ENCODE results near the gene WWOX. TPM values are rescaled to one million over a fixed set of nuclear protein-coding genes. Genes with fewer than 3 reads are reported as not detected.

Gene WWOX
- total RNA-seq, 2 donors from 2014 or later = 30.0 to 35.4 TPM

DNA sequence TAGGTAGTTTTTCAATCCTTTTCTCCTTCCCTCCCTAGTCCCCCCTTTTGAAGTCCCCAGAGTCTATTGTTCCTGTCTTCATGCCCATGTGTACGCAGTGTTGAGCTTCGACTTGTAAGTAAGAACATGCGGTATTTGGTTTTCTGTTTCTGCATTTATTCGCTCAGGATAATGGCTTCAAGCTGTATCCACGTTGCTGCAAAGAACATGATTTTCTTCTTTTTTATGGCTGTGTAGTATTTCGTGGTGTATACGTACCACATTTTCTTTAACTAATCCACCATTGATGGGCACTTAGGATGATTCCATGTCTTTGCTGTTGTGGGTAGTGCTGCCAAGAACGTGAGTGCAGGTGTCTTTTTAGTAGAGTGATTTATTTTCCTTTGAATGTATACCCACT lies 651.2 kb downstream of the WWOX start:
- Histone ChIP-seq H3K27ac (ENCODE audit: low read depth, low read length) (no peak overlapping the region), H3K4me3 (ENCODE audit: low read length) (no peak overlapping the region), H3K9ac (ENCODE audit: extremely low read depth, low read length, poor library complexity, severe bottlenecking) (no peak overlapping the region), H3K9me3 (ENCODE audit: control insufficient read depth, low read length) (peaks cover 10% of the 10 kb centered on the region), H3K4me1 (ENCODE audit: control insufficient read depth, insufficient read depth, low read length) (no peaks in the 10 kb centered on the region), H3K36me3 (ENCODE audit: control insufficient read depth, insufficient read depth, low read length) (no peaks in the 10 kb centered on the region), H3K27me3 (ENCODE audit: control insufficient read depth, insufficient read depth, low read length, poor library complexity, severe bottlenecking) (no peaks in the 10 kb centered on the region)
- DNase-seq = no peak
- Mint-ChIP-seq H3K27me3 (ENCODE audit: insufficient read depth) (peaks cover 2% of the 10 kb centered on the region), H3K9me3 (peaks cover 5% of the 10 kb centered on the region), H3K4me1 (no peaks in the 10 kb centered on the region), H3K27ac (no peak overlapping the region), H3K36me3 (ENCODE audit: low read depth) (no peaks in the 10 kb centered on the region), H3K4me3 (no peak overlapping the region)
- TF ChIP-seq, protein P1, sequence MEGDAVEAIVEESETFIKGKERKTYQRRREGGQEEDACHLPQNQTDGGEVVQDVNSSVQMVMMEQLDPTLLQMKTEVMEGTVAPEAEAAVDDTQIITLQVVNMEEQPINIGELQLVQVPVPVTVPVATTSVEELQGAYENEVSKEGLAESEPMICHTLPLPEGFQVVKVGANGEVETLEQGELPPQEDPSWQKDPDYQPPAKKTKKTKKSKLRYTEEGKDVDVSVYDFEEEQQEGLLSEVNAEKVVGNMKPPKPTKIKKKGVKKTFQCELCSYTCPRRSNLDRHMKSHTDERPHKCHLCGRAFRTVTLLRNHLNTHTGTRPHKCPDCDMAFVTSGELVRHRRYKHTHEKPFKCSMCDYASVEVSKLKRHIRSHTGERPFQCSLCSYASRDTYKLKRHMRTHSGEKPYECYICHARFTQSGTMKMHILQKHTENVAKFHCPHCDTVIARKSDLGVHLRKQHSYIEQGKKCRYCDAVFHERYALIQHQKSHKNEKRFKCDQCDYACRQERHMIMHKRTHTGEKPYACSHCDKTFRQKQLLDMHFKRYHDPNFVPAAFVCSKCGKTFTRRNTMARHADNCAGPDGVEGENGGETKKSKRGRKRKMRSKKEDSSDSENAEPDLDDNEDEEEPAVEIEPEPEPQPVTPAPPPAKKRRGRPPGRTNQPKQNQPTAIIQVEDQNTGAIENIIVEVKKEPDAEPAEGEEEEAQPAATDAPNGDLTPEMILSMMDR (conservative IDR thresholded peaks at IDR 0.05) = no peak
- 88 to 100% methylated on average over 5 to 7 of the region's 8 CpGs for WGBS, 2 experiments (ENCODE audit: insufficient coverage in 1 of 2, insufficient read length in 1 of 2)

DNA sequence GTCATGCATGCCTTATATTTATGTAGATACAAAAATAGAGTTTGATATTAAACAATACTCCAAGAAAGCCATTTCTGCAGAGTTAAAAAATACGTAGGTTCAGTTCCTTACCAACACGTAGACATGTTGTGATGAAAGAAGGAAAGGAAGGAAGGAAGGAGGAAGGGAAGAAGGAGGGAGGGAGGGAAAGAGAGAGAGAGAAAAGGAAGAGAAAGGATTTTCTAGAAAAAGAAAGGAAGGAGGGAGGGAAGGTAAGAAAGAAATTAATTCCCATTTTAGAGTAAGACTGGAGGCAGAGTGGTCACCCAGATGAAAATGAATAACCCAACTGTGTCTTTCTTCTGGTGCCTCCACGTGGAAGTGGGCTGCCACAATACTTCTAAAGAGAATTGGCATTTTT lies 652.1 kb downstream of the WWOX start:
- Mint-ChIP-seq H3K4me3 (no peak overlapping the region), H3K9me3 (peaks cover 5% of the 10 kb centered on the region), H3K27me3 (ENCODE audit: insufficient read depth) (peaks cover 2% of the 10 kb centered on the region), H3K4me1 (no peaks in the 10 kb centered on the region), H3K27ac (no peak overlapping the region), H3K36me3 (ENCODE audit: low read depth) (no peaks in the 10 kb centered on the region)
- H3K9me3 ChIP-seq (ENCODE audit: control insufficient read depth, low read length) = peaks cover 3% of the 10 kb centered on the region
- H3K4me1 ChIP-seq (ENCODE audit: control insufficient read depth, insufficient read depth, low read length) = no peaks in the 10 kb centered on the region
- no peak overlapping the region for H3K27ac ChIP-seq (ENCODE audit: low read depth, low read length)
- H3K27me3 ChIP-seq (ENCODE audit: control insufficient read depth, insufficient read depth, low read length, poor library complexity, severe bottlenecking) = no peaks in the 10 kb centered on the region
- no peak for DNase-seq
- H3K9ac ChIP-seq (ENCODE audit: extremely low read depth, low read length, poor library complexity, severe bottlenecking) = no peak overlapping the region
- H3K4me3 ChIP-seq (ENCODE audit: low read length) = no peak overlapping the region
- WGBS, 2 experiments (ENCODE audit: insufficient coverage in 1 of 2, insufficient read length in 1 of 2) = 92 to 94% methylated on average over 3 of the region's 3 CpGs
- no peaks in the 10 kb centered on the region for H3K36me3 ChIP-seq (ENCODE audit: control insufficient read depth, insufficient read depth, low read length)
- TF ChIP-seq, protein P1 (conservative IDR thresholded peaks at IDR 0.05) = no peak

DNA sequence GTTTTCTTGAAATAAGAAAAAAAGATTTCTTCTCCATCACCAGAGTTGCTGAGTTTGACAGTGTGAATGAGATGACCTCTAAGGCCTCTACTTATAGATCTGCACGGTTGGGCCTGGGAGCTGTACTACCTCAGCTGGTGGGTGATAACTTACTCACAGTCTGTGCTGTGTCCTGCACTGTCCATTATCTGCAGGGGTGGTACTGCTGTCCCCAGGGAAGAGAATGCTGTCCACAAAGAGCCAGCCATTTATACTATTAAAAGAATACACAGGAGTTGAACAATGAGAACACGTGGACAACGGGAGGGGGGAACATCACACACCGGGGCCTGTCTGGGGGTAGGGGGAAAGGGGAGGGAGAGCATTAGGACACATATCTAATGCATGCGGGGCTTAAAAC lies 655.3 kb downstream of the WWOX start:
- TF ChIP-seq, protein P1 (conservative IDR thresholded peaks at IDR 0.05) = no peak
- Histone ChIP-seq H3K36me3 (ENCODE audit: control insufficient read depth, insufficient read depth, low read length) (no peaks in the 10 kb centered on the region), H3K9me3 (ENCODE audit: control insufficient read depth, low read length) (no peaks in the 10 kb centered on the region), H3K4me1 (ENCODE audit: control insufficient read depth, insufficient read depth, low read length) (peaks cover 3% of the 10 kb centered on the region), H3K9ac (ENCODE audit: extremely low read depth, low read length, poor library complexity, severe bottlenecking) (no peak overlapping the region), H3K27ac (ENCODE audit: low read depth, low read length) (no peak overlapping the region), H3K4me3 (ENCODE audit: low read length) (no peak overlapping the region), H3K27me3 (ENCODE audit: control insufficient read depth, insufficient read depth, low read length, poor library complexity, severe bottlenecking) (no peaks in the 10 kb centered on the region)
- peaks cover 5% of the 10 kb centered on the region for H3K9me3 Mint-ChIP-seq
- no peak for DNase-seq
- H3K4me3 Mint-ChIP-seq = no peak overlapping the region
- no peaks in the 10 kb centered on the region for H3K36me3 Mint-ChIP-seq (ENCODE audit: low read depth)
- 94% methylated on average over 2 to 5 of the region's 5 CpGs for WGBS, 2 experiments (ENCODE audit: insufficient coverage in 1 of 2, insufficient read length in 1 of 2)
- H3K27me3 Mint-ChIP-seq (ENCODE audit: insufficient read depth) = peaks cover 2% of the 10 kb centered on the region
- H3K4me1 Mint-ChIP-seq = peaks cover 2% of the 10 kb centered on the region
- no peak overlapping the region for H3K27ac Mint-ChIP-seq

All from endodermal cell (in vitro differentiated cells).